ENCODE data around the gene KCND1. TPM values are rescaled to one million over a fixed set of nuclear protein-coding genes. Genes with fewer than 3 reads are reported as not detected.

KCND1 gene
- total and polyA plus RNA-seq, 7 experiments from 2014 or later: 0.07 to 5.8 (median 1.9) TPM; not detected in 1

DNA sequence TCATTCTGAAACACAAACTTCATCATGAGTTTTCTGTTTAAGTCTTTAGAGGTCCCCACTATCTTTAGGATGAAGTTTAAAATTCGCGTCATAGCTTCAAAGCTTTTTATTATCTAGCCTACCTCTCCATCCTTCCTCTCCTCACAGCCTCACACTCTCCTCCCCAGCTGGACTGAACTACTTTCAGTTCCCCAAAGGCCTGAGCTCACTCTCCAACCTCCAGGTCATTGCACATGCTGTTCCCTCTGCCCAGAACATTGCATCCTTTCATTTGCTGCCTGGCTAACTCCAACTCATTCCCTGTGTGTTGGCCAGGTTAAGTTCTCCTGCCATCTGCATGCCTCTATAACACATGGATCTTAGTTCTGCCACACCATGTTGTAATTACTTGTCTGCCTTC lies 11.4 kb downstream of the KCND1 start:
- peaks cover 17 to 20% of the 10 kb centered on the region in 2 donors for H3K4me1 ChIP-seq (ENCODE audit: control insufficient read depth in 2 of 2, insufficient read depth in 2 of 2, low read length in 2 of 2)

DNA sequence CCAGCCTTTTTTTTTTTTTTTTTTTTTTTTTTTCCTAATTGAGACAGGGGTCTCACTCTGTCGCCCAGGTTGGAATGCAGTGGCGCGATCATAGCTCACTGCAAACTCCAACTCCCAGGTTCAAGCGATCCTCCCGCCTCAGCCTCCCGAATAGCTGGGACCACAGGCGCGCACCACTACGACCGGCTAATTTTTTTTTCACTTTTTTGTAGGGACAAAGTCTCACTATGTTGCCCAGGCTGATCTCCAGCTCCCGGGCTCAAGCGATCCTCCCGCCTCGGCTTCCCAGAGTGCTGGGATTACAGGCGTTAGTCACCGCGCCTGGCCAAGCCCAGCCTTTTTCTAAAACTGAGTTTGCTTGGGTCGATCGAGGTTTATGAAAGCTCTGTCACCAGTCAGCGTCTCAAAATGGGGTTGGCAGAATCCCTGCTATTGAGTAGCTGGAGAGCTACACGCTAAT lies 13.0 kb downstream of the KCND1 start:
- Histone ChIP-seq H3K4me1 (ENCODE audit: control insufficient read depth in 2 of 2, insufficient read depth in 2 of 2, low read length in 2 of 2) (peaks cover 22 to 31% of the 10 kb centered on the region in 2 donors), H3K27ac (ENCODE audit: low read depth, low read length) (peak overlapping the region; percentile 100), H3K4me3 (ENCODE audit: low read length) (peak overlapping the region; percentile 89), H3K27me3 (ENCODE audit: control insufficient read depth in 2 of 2, insufficient read depth in 2 of 2, low read length in 2 of 2) (no peaks in the 10 kb centered on the region), H3K36me3 (ENCODE audit: control insufficient read depth in 2 of 3, insufficient read depth in 3 of 3, low read length in 3 of 3) (peaks cover 0 to 11% (median 0%) of the 10 kb centered on the region in 3 experiments), H3K9me3 (ENCODE audit: control insufficient read depth in 2 of 3, low read length in 3 of 3) (no peaks in the 10 kb centered on the region)
- POLR2A ChIA-PET: interaction anchor here (0.6 to 10.4 kb wide), 29 partner anchors 10 to 1768 kb away, joined by 3 to 135 read pairs (median 5); partner anchors contain the start of genes GRIPAP1, HDAC6, KCND1 and PPP1R3F
- Mint-ChIP-seq H3K4me3 (peak overlapping the region; percentile 81 to 100 (median 98)), H3K4me1 (peaks cover 9 to 48% (median 36%) of the 10 kb centered on the region in 7 donors), H3K27me3 (peaks cover 0 to 2% (median 0%) of the 10 kb centered on the region in 5 donors), H3K36me3 (peaks cover 0 to 9% (median 0%) of the 10 kb centered on the region in 5 donors), H3K9me3 (peaks cover 0 to 4% (median 0%) of the 10 kb centered on the region in 11 donors), H3K27ac (peak overlapping the region; percentile 98 to 100 (median 100))
- intact Hi-C loops (cut with micrococcal nuclease): loop anchor here (1.0 to 5.0 kb wide), 19 partner anchors 21 to 1741 kb away; partner anchors contain the start of genes GRIPAP1 (in 2 of the 2), PIM2 (in 2 of the 2), RBM3 (in 2 of the 2) and TFE3 (in 2 of the 2)
- CTCF ChIA-PET: interaction anchor here (1.1 to 1.2 kb wide), 2 partner anchors 14 to 61 kb away, joined by 3 to 4 read pairs; partner anchors contain the start of gene KCND1
- ATAC-seq (no peak), DNase-seq (peak in 3 of 9 donors; percentile 26 to 32 (median 30))

More for the DNA sequence above, 11.4 kb downstream of the KCND1 start:
- no peak overlapping the region for H3K4me3 ChIP-seq (ENCODE audit: low read length)
- no peaks in the 10 kb centered on the region for H3K27me3 ChIP-seq (ENCODE audit: control insufficient read depth in 2 of 2, insufficient read depth in 2 of 2, low read length in 2 of 2)
- DNase-seq (no peak), ATAC-seq (no peak)
- Mint-ChIP-seq H3K27me3 (peaks cover 0 to 2% (median 0%) of the 10 kb centered on the region in 5 donors), H3K9me3 (peaks cover 0 to 4% (median 0%) of the 10 kb centered on the region in 11 donors), H3K36me3 (peaks cover 0 to 12% (median 0%) of the 10 kb centered on the region in 5 donors), H3K4me1 (peaks cover 9 to 32% (median 21%) of the 10 kb centered on the region in 7 donors), H3K4me3 (peak overlapping the region in 7 of 10 donors; percentile 2 to 71 (median 48)), H3K27ac (peak overlapping the region in 8 of 9 donors; percentile 71 to 100 (median 92))
- ChIA-PET CTCF (interaction anchor here (0.6 kb wide), 1 partner anchor 19 kb away, joined by 3 read pairs; no protein-coding TSS in a partner anchor), POLR2A (interaction anchor here (1.0 to 3.6 kb wide), 3 partner anchors 12 to 1818 kb away, joined by 3 to 23 read pairs (median 3); partner anchors contain the start of genes GRIPAP1 and KCND1)
- intact Hi-C loops (cut with micrococcal nuclease): no loop called here
- H3K27ac ChIP-seq (ENCODE audit: low read depth, low read length): no peak overlapping the region
- H3K36me3 ChIP-seq (ENCODE audit: control insufficient read depth in 2 of 3, insufficient read depth in 3 of 3, low read length in 3 of 3): peaks cover 0 to 1% (median 0%) of the 10 kb centered on the region in 3 experiments
- H3K9me3 ChIP-seq (ENCODE audit: control insufficient read depth in 2 of 3, low read length in 3 of 3): no peaks in the 10 kb centered on the region

GRCh38 chrX:48957827-48958634 lies 13.6 kb downstream of the KCND1 start:
- DNase-seq: peak; percentile 84 to 97 (median 95)
- no peaks in the 10 kb centered on the region for H3K9me3 ChIP-seq (ENCODE audit: control insufficient read depth in 2 of 3, low read length in 3 of 3)
- intact Hi-C loops (cut with micrococcal nuclease): loop anchor here (1.0 to 5.0 kb wide), 19 partner anchors 21 to 1741 kb away; partner anchors contain the start of genes GRIPAP1 (in 2 of the 2), PIM2 (in 2 of the 2), RBM3 (in 2 of the 2) and TFE3 (in 2 of the 2)
- Mint-ChIP-seq H3K4me1 (peaks cover 9 to 55% (median 38%) of the 10 kb centered on the region in 7 donors), H3K4me3 (peak overlapping the region; percentile 81 to 100 (median 98)), H3K9me3 (peaks cover 0 to 4% (median 0%) of the 10 kb centered on the region in 11 donors), H3K27ac (peak overlapping the region; percentile 98 to 100 (median 100)), H3K27me3 (peaks cover 0 to 2% (median 0%) of the 10 kb centered on the region in 5 donors), H3K36me3 (peaks cover 0 to 6% (median 0%) of the 10 kb centered on the region in 5 donors)
- no peaks in the 10 kb centered on the region for H3K27me3 ChIP-seq (ENCODE audit: control insufficient read depth in 2 of 2, insufficient read depth in 2 of 2, low read length in 2 of 2)
- peak overlapping the region; percentile 100 for H3K27ac ChIP-seq (ENCODE audit: low read depth, low read length)
- ChIA-PET CTCF (interaction anchor here (1.1 kb wide), 1 partner anchor 60 kb away, joined by 4 read pairs; no protein-coding TSS in a partner anchor), POLR2A (interaction anchor here (0.6 to 10.4 kb wide), 37 partner anchors 10 to 1813 kb away, joined by 3 to 135 read pairs (median 4); partner anchors contain the start of genes GRIPAP1, HDAC6, KCND1 and PPP1R3F)
- ATAC-seq: peak; percentile 86
- peaks cover 0 to 11% (median 0%) of the 10 kb centered on the region in 3 experiments for H3K36me3 ChIP-seq (ENCODE audit: control insufficient read depth in 2 of 3, insufficient read depth in 3 of 3, low read length in 3 of 3)
- peaks cover 26 to 36% of the 10 kb centered on the region in 2 donors for H3K4me1 ChIP-seq (ENCODE audit: control insufficient read depth in 2 of 2, insufficient read depth in 2 of 2, low read length in 2 of 2)
- H3K4me3 ChIP-seq (ENCODE audit: low read length): peak overlapping the region; percentile 89

- peaks cover 0 to 2% (median 0%) of the 10 kb centered on the region in 5 donors for H3K27me3 Mint-ChIP-seq
- Histone ChIP-seq H3K4me1 (ENCODE audit: control insufficient read depth in 2 of 2, insufficient read depth in 2 of 2, low read length in 2 of 2) (peaks cover 31 to 37% of the 10 kb centered on the region in 2 donors), H3K27me3 (ENCODE audit: control insufficient read depth in 2 of 2, insufficient read depth in 2 of 2, low read length in 2 of 2) (no peaks in the 10 kb centered on the region), H3K36me3 (ENCODE audit: control insufficient read depth in 2 of 3, insufficient read depth in 3 of 3, low read length in 3 of 3) (peaks cover 0 to 11% (median 0%) of the 10 kb centered on the region in 3 experiments), H3K9me3 (ENCODE audit: control insufficient read depth in 2 of 3, low read length in 3 of 3) (no peaks in the 10 kb centered on the region), H3K27ac (ENCODE audit: low read depth, low read length) (peak within 1 kb of the TSS; percentile 100), H3K4me3 (ENCODE audit: low read length) (peak within 1 kb of the TSS; percentile 89)
- intact Hi-C loops (cut with micrococcal nuclease): loop anchor here (5.0 kb wide), 4 partner anchors 220 to 1740 kb away; partner anchors contain the start of genes CDK16 (in 1 of the 2), EBP (in 1 of the 2) and FTSJ1 (in 1 of the 2)
- CTCF ChIA-PET: no interaction called here
- ATAC-seq (peak; percentile 57), DNase-seq (peak in 4 of 9 donors; percentile 52 to 87 (median 74))
- peak within 1 kb of the TSS; percentile 81 to 100 (median 98) for H3K4me3 Mint-ChIP-seq
- POLR2A ChIA-PET: interaction anchor here (0.6 to 10.4 kb wide), 26 partner anchors 11 to 1812 kb away, joined by 3 to 135 read pairs (median 4); partner anchors contain the start of genes GRIPAP1, HDAC6, KCND1 and PQBP1
- H3K27ac Mint-ChIP-seq: peak within 1 kb of the TSS; percentile 98 to 100 (median 100)
- H3K36me3 Mint-ChIP-seq: peaks cover 0 to 6% (median 0%) of the 10 kb centered on the region in 5 donors
- peaks cover 0 to 4% (median 0%) of the 10 kb centered on the region in 11 donors for H3K9me3 Mint-ChIP-seq
- peaks cover 9 to 60% (median 44%) of the 10 kb centered on the region in 7 donors for H3K4me1 Mint-ChIP-seq
Measured at GRCh38 chrX:48957477-48957826, 14.2 kb downstream of the KCND1 start, which contains the start of gene OTUD5. Gene OTUD5 (minus strand): TSS chrX:48957607. CDS start chrX:48957570, 37 bp downstream.

DNA sequence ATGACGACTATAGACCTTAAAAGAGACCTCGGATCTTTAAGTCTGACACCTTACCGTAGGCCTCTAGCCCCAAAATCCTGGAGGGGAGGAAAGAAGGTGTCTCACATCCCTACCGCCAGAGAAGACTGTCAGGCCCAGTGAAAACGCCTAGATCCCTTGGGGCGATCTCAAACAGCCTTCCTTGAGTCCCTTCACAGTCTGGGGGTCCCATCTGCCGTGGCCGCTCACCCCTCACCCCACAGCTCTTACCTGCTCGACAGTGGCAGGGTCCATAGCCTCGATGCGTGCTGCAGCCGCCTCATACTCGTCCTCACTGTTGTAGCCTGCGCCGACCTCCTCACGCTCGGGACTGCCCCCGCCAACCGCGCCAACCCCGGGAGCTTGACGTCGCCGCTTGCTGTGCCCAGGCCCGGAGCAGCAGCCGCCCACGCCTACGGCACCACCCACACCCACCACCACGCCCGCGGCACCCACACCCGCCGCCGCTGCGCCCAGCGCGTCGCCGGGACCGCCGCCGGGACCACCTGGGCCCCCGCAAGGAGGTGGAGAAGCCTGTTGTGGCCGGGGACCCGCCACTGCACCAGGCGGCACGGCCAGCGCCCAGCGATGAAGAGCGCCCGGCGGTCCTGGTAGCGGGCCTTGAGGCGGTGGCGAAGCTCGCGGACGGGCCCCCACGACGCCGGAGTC lies 14.8 kb downstream of the KCND1 start:
- intact Hi-C loops (cut with micrococcal nuclease): loop anchor here (5.0 kb wide), 4 partner anchors 220 to 1740 kb away; partner anchors contain the start of genes CDK16 (in 1 of the 2), EBP (in 1 of the 2) and FTSJ1 (in 1 of the 2)
- Histone ChIP-seq H3K9me3 (ENCODE audit: control insufficient read depth in 2 of 3, low read length in 3 of 3) (no peaks in the 10 kb centered on the region), H3K4me3 (ENCODE audit: low read length) (peak overlapping the region; percentile 59), H3K4me1 (ENCODE audit: control insufficient read depth in 2 of 2, insufficient read depth in 2 of 2, low read length in 2 of 2) (peaks cover 32 to 37% of the 10 kb centered on the region in 2 donors), H3K27me3 (ENCODE audit: control insufficient read depth in 2 of 2, insufficient read depth in 2 of 2, low read length in 2 of 2) (no peaks in the 10 kb centered on the region), H3K27ac (ENCODE audit: low read depth, low read length) (peak overlapping the region; percentile 100), H3K36me3 (ENCODE audit: control insufficient read depth in 2 of 3, insufficient read depth in 3 of 3, low read length in 3 of 3) (peaks cover 0 to 11% (median 0%) of the 10 kb centered on the region in 3 experiments)
- DNase-seq (peak in 8 of 9 donors; percentile 30 to 67 (median 46)), ATAC-seq (peak; percentile 19)
- Mint-ChIP-seq H3K4me1 (peaks cover 9 to 66% (median 50%) of the 10 kb centered on the region in 7 donors), H3K27ac (peak overlapping the region; percentile 78 to 100 (median 91)), H3K4me3 (peak overlapping the region; percentile 59 to 90 (median 81)), H3K27me3 (peaks cover 0 to 2% (median 0%) of the 10 kb centered on the region in 5 donors), H3K9me3 (peaks cover 0 to 4% (median 0%) of the 10 kb centered on the region in 11 donors), H3K36me3 (peaks cover 0 to 6% (median 0%) of the 10 kb centered on the region in 5 donors)
- ChIA-PET CTCF (no interaction called here), POLR2A (interaction anchor here (0.6 to 10.4 kb wide), 14 partner anchors 10 to 382 kb away, joined by 3 to 135 read pairs (median 6); partner anchors contain the start of genes GRIPAP1, HDAC6, KCND1 and PQBP1)
